MM.1S (cell line): ENCODE results near the gene KIZ.

ENCODE experiments used
- DNase-seq: peaks from one replicate; pipeline ENCODE4 v3.0.0-alpha.2; 2015
- H2AFZ ChIP-seq: fragments of 300-600 bp; sonication (generic); 2 replicates; pipeline ENCODE4 v1.6.0; 2016; ENCODE audit warnings: antibody characterized with exemption, low read length
- H3F3A ChIP-seq: fragments of 300-600 bp; sonication (generic); 2 replicates; pipeline ENCODE4 v1.6.1; 2016; ENCODE audit warnings: mild to moderate bottlenecking, antibody characterized with exemption, low read length, moderate library complexity, mixed read lengths; ENCODE audit not compliant: insufficient read depth
- H3K27ac ChIP-seq: fragments of 300-600 bp; sonication (generic); 2 replicates; pipeline ENCODE4 v1.5.1; 2016; ENCODE audit warnings: mild to moderate bottlenecking, low read length
- H3K27me3 ChIP-seq: fragments of 300-600 bp; sonication (generic); replicated peaks from 2 replicates; pipeline ENCODE4 v1.6.0; 2016; ENCODE audit warnings: low read length; ENCODE audit not compliant: insufficient read depth
- H3K36me3 ChIP-seq: fragments of 300-600 bp; sonication (generic); replicated peaks from 2 replicates; pipeline ENCODE4 v1.6.1; 2016; ENCODE audit warnings: mild to moderate bottlenecking, low read length, mixed read lengths; ENCODE audit not compliant: insufficient read depth
- H3K4me1 ChIP-seq: fragments of 300-600 bp; sonication (generic); 2 replicates; pipeline ENCODE4 v1.6.1; 2016; ENCODE audit warnings: low read length, mixed read lengths
- H3K4me2 ChIP-seq: fragments of 300-600 bp; sonication (generic); 2 replicates; pipeline ENCODE4 v1.6.0; 2016; ENCODE audit warnings: low read depth, low read length
- H3K4me3 ChIP-seq: fragments of 300-600 bp; sonication (generic); 2 replicates; pipeline ENCODE4 v1.5.1; 2016; ENCODE audit warnings: low read length, mixed read lengths
- H3K79me2 ChIP-seq: fragments of 300-600 bp; sonication (generic); 2 replicates; pipeline ENCODE4 v1.6.1; 2016; ENCODE audit warnings: mixed run types, low read length, mixed read lengths
- H3K9ac ChIP-seq: fragments of 300-600 bp; sonication (generic); 2 replicates; pipeline ENCODE4 v1.6.1; 2016; ENCODE audit warnings: low read length, mixed read lengths
- H3K9me2 ChIP-seq: fragments of 300-600 bp; sonication (generic); replicated peaks from 2 replicates; pipeline ENCODE4 v1.6.1; 2016; ENCODE audit warnings: mild to moderate bottlenecking, low read length, mixed read lengths; ENCODE audit not compliant: insufficient read depth
- H3K9me3 ChIP-seq: fragments of 300-600 bp; sonication (generic); replicated peaks from 2 replicates; pipeline ENCODE4 v1.6.1; 2016; ENCODE audit warnings: mild to moderate bottlenecking, low read length, mixed read lengths; ENCODE audit not compliant: insufficient read depth
- H4K20me1 ChIP-seq: fragments of 300-600 bp; sonication (generic); 2 replicates; pipeline ENCODE4 v1.6.1; 2016; ENCODE audit warnings: mild to moderate bottlenecking, low read length, moderate library complexity, mixed read lengths; ENCODE audit not compliant: insufficient read depth
- CTCF ChIP-seq: fragments of 300-600 bp; sonication (generic); IDR thresholded peaks from 2 replicates; pipeline ENCODE4 v1.5.1; 2016; ENCODE audit warnings: antibody characterized with exemption, low read length, mixed read lengths
- EZH2 ChIP-seq: fragments of 300-600 bp; sonication (generic); optimal IDR thresholded peaks from 2 replicates; pipeline ENCODE3; 2017; ENCODE audit warnings: low read depth, mild to moderate bottlenecking, antibody characterized with exemption, low read length, mixed read lengths
- EZH2phosphoT487 ChIP-seq: fragments of 300-600 bp; sonication (generic); IDR thresholded peaks from 2 replicates; pipeline ENCODE4 v1.6.1; 2018; ENCODE audit warnings: antibody characterized with exemption, low read length

KIZ gene

GRCh38 chr20:21272679-21273078, 146.8 kb downstream of the KIZ start:
- H3K4me2 ChIP-seq: peak overlapping the region; percentile 55
- no peak overlapping the region for H3K4me3 ChIP-seq

GRCh38 chr20:21273755-21274386, 148.0 kb downstream of the KIZ start:
- DNase-seq: no peak
- no peaks in the 10 kb centered on the region for H3K9me2 ChIP-seq
- H3K27ac ChIP-seq: no peak overlapping the region
- TF ChIP-seq CTCF: no peak
- TF ChIP-seq EZH2phosphoT487: no peak
- no peak for TF ChIP-seq EZH2
- no peaks in the 10 kb centered on the region for H3K27me3 ChIP-seq
- peaks cover 29% of the 10 kb centered on the region for H3K4me1 ChIP-seq
- peaks cover 20% of the 10 kb centered on the region for H3F3A ChIP-seq
- no peak overlapping the region for H3K4me3 ChIP-seq
- H3K9ac ChIP-seq: no peak overlapping the region
- no peaks in the 10 kb centered on the region for H3K79me2 ChIP-seq
- H3K36me3 ChIP-seq: no peaks in the 10 kb centered on the region
- H3K9me3 ChIP-seq: no peaks in the 10 kb centered on the region
- no peak overlapping the region for H3K4me2 ChIP-seq
- no peaks in the 10 kb centered on the region for H4K20me1 ChIP-seq
- H2AFZ ChIP-seq: no peak overlapping the region

More at GRCh38 chr20:21272679-21273078, 146.8 kb downstream of the KIZ start:
- Histone ChIP-seq H3K4me1 (peaks cover 29% of the 10 kb centered on the region), H3F3A (peaks cover 20% of the 10 kb centered on the region), H3K9me3 (no peaks in the 10 kb centered on the region), H2AFZ (no peak overlapping the region), H3K9me2 (no peaks in the 10 kb centered on the region), H4K20me1 (no peaks in the 10 kb centered on the region), H3K27me3 (no peaks in the 10 kb centered on the region), H3K36me3 (no peaks in the 10 kb centered on the region), H3K79me2 (no peaks in the 10 kb centered on the region), H3K27ac (peak overlapping the region; percentile 50; the same call in 1 of the 2 replicates), H3K9ac (no peak overlapping the region)
- no peak for TF ChIP-seq EZH2phosphoT487
- no peak for TF ChIP-seq EZH2
- no peak for TF ChIP-seq CTCF
- DNase-seq: peak; percentile 69

DNA sequence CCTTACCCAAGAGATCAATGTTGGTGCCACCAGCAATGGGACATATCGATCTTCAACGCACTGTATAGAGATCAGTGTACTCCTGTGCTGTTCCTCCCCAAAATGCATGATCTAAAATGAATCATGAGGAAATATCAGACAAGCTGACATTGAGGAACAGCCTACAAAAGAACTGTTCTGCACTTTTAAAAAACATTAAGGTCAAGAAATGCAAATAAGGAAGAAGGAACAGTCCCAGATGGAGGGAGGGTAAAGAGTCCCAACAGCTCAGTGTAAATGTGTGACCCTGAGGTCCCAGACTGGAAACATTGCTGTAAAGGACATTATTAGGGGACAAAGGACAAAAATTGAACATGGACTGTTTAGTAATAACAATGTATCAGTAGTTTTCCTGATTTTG, 152.9 kb downstream of the KIZ start:
- H4K20me1 ChIP-seq: no peaks in the 10 kb centered on the region
- H3K27ac ChIP-seq: no peak overlapping the region
- no peak overlapping the region for H3K9ac ChIP-seq
- DNase-seq: no peak
- no peaks in the 10 kb centered on the region for H3K36me3 ChIP-seq
- H3K9me2 ChIP-seq: no peaks in the 10 kb centered on the region
- H3K4me2 ChIP-seq: no peak overlapping the region
- H3K4me3 ChIP-seq: no peak overlapping the region
- H2AFZ ChIP-seq: no peak overlapping the region
- TF ChIP-seq EZH2phosphoT487: no peak
- TF ChIP-seq EZH2: no peak
- no peak for TF ChIP-seq CTCF
- H3K79me2 ChIP-seq: no peaks in the 10 kb centered on the region
- no peaks in the 10 kb centered on the region for H3F3A ChIP-seq
- H3K9me3 ChIP-seq: no peaks in the 10 kb centered on the region
- H3K27me3 ChIP-seq: no peaks in the 10 kb centered on the region
- peaks cover 5% of the 10 kb centered on the region; the same call in 1 of the 2 replicates for H3K4me1 ChIP-seq
